ENCODE results near the gene FLAD1.

DNA sequence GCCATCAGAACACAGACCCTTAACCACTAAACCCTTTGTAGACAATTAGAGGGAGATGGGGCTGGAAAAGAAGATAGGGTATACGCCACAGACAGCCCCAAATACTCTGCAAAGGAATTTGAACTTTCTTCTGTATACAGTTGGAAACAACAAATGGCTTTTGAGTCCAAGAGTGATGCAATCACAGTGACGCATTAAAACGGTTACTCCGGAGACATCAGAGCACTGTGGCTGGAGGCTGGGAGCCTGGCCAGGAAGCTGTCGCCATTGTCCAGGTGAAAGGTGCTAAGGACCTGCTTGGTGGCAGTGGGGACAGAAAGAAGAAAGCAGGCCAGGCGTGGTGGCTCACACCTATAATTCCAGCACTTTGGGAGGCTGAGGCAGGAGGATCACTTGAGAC lies 4.2 kb downstream of the FLAD1 start:
- TF ChIP-seq FOXK2 (IDR thresholded peaks at IDR 0.05) = no peak
- TF ChIP-seq LEF1 (IDR thresholded peaks at IDR 0.05; ENCODE audit: borderline replicate concordance) = no peak
- TF ChIP-seq ZNF384 (IDR thresholded peaks at IDR 0.05) = no peak
- no peak for TF ChIP-seq NFRKB (IDR thresholded peaks at IDR 0.05)
- TF ChIP-seq SP1 (IDR thresholded peaks at IDR 0.05) = no peak
- TF ChIP-seq FOXA1 (IDR thresholded peaks at IDR 0.05) = no peak
- TF ChIP-seq BHLHE40 (IDR thresholded peaks at IDR 0.05; ENCODE audit: borderline replicate concordance) = no peak
- no peak for TF ChIP-seq ELF4 (IDR thresholded peaks at IDR 0.05)
- TF ChIP-seq SUZ12 (IDR thresholded peaks at IDR 0.05) = no peak
- no peak for TF ChIP-seq FOXM1 (IDR thresholded peaks at IDR 0.05; ENCODE audit: borderline replicate concordance)
- TF ChIP-seq TARDBP (IDR thresholded peaks at IDR 0.05) = no peak
- TF ChIP-seq ARNT (IDR thresholded peaks at IDR 0.05) = no peak

Measured in HEK293T (cell line).